WTC11 (cell line): ENCODE measurements around the gene PAWR. TPM values are rescaled to one million over a fixed set of nuclear protein-coding genes. Genes with fewer than 3 reads are reported as not detected.

Experiments
- ATAC-seq: fragments of 200-7000 bp; cut with Tn5 transposase; 2 replicates; pipeline ENCODE4 v1.10.0; 2021; ENCODE audit warnings: mild to moderate bottlenecking, moderate library complexity
- CTCF ChIA-PET: fragments of 300-600 bp; sonication (Branson Sonifier 250); formaldehyde crosslinking; loops from one replicate; lab custom pipeline; 2021; ENCODE audit warnings: antibody characterized with exemption; lab: Charles Lee
- POLR2A ChIA-PET: fragments of 350-600 bp; sonication (Branson Sonifier 250); formaldehyde crosslinking; loops from one replicate; lab custom pipeline; 2021; ENCODE audit warnings: antibody characterized with exemption; lab: Charles Lee
- DNase-seq: peaks from one replicate; pipeline ENCODE4 v3.0.0; 2021; ENCODE audit warnings: low spot score
- H3K27ac Mint-ChIP-seq: 2 replicates; pipeline ENCODE4 v1.8.0; 2021; ENCODE audit warnings: mixed read lengths
- H3K27me3 Mint-ChIP-seq: 2 replicates; pipeline ENCODE4 v1.8.0; 2021; ENCODE audit warnings: low read depth, mild to moderate bottlenecking, moderate library complexity, mixed read lengths
- H3K36me3 Mint-ChIP-seq: 2 replicates; pipeline ENCODE4 v1.8.0; 2021; ENCODE audit warnings: mixed read lengths
- H3K4me1 Mint-ChIP-seq: 2 replicates; pipeline ENCODE4 v1.8.0; 2022; ENCODE audit warnings: mixed read lengths
- H3K4me3 Mint-ChIP-seq: 2 replicates; pipeline ENCODE4 v1.8.0; 2021; ENCODE audit warnings: mild to moderate bottlenecking, moderate library complexity, mixed read lengths
- H3K9me3 Mint-ChIP-seq: 2 replicates; pipeline ENCODE4 v1.8.0; 2021; ENCODE audit warnings: mixed read lengths
- ATF3 ChIP-seq: sonication (generic); formaldehyde crosslinking; conservative IDR thresholded peaks from 2 replicates; pipeline ENCODE4 v1.8.1; 2022; ENCODE audit warnings: mild to moderate bottlenecking, missing genetic modification reagents
- ELF4 ChIP-seq: sonication (generic); formaldehyde crosslinking; IDR thresholded peaks from 2 replicates; pipeline ENCODE4 v1.8.1; 2022; ENCODE audit warnings: low read depth, mild to moderate bottlenecking, moderate library complexity, missing genetic modification reagents
- JUN ChIP-seq: sonication (generic); formaldehyde crosslinking; IDR thresholded peaks from 2 replicates; pipeline ENCODE4 v1.8.0; 2023; ENCODE audit warnings: mild to moderate bottlenecking, missing genetic modification reagents
- NFE2L1 ChIP-seq: sonication (generic); formaldehyde crosslinking; IDR thresholded peaks from 2 replicates; pipeline ENCODE4 v1.8.1; 2023; ENCODE audit warnings: missing genetic modification reagents
- NFYB ChIP-seq: sonication (generic); formaldehyde crosslinking; conservative IDR thresholded peaks from 2 replicates; pipeline ENCODE4 v1.8.0; 2022; ENCODE audit warnings: low read depth, missing genetic modification reagents
- NR2C2 ChIP-seq: sonication (generic); formaldehyde crosslinking; IDR thresholded peaks from 2 replicates; pipeline ENCODE4 v1.8.0; 2022; ENCODE audit warnings: mild to moderate bottlenecking, missing genetic modification reagents
- SMAD3 ChIP-seq: sonication (generic); formaldehyde crosslinking; IDR thresholded peaks from 2 replicates; pipeline ENCODE4 v1.8.0; 2022; ENCODE audit warnings: missing genetic modification reagents, mild to moderate bottlenecking, borderline replicate concordance
- ZNF121 ChIP-seq: sonication (generic); formaldehyde crosslinking; IDR thresholded peaks from 2 replicates; pipeline ENCODE4 v1.8.0; 2023; ENCODE audit warnings: missing genetic modification reagents
- ZNF317 ChIP-seq: sonication (generic); formaldehyde crosslinking; IDR thresholded peaks from 2 replicates; pipeline ENCODE4 v1.8.1; 2023; ENCODE audit warnings: low read depth, mild to moderate bottlenecking, moderate library complexity, missing genetic modification reagents, borderline replicate concordance
- ZSCAN18 ChIP-seq: fragments of 250-450 bp; sonication (Bioruptor Pico); IDR thresholded peaks from 2 replicates; pipeline ENCODE4 v2.1.2; 2022; ENCODE audit warnings: mild to moderate bottlenecking, moderate library complexity
- total RNA-seq: library from RNA; stranded (reverse); gene quantifications from 3 replicates; pipeline ENCODE4 v1.2.3, GENCODE V29; 2021
- TF ChIP-seq, protein P1 (sequence below): sonication (generic); formaldehyde crosslinking; IDR thresholded peaks from 2 replicates; pipeline ENCODE4 v1.8.1; 2023; ENCODE audit warnings: mild to moderate bottlenecking, missing genetic modification reagents
- TF ChIP-seq, protein P2 (sequence below): fragments of 250-450 bp; sonication (Bioruptor Pico); IDR thresholded peaks from 2 replicates; pipeline ENCODE4 v1.9.0; 2021; ENCODE audit warnings: mild to moderate bottlenecking, borderline replicate concordance
- TF ChIP-seq, protein P3 (sequence below): sonication (generic); formaldehyde crosslinking; IDR thresholded peaks from 2 replicates; pipeline ENCODE4 v1.8.1; 2023; ENCODE audit warnings: mild to moderate bottlenecking, missing genetic modification reagents, moderate library complexity
- TF ChIP-seq, protein P4 (sequence below): sonication (generic); formaldehyde crosslinking; IDR thresholded peaks from 2 replicates; pipeline ENCODE4 v1.8.1; 2023; ENCODE audit warnings: mild to moderate bottlenecking, missing genetic modification reagents, borderline replicate concordance
- TF ChIP-seq, protein P5 (sequence below): sonication (generic); formaldehyde crosslinking; IDR thresholded peaks from 2 replicates; pipeline ENCODE4 v1.8.0; 2022; ENCODE audit warnings: mild to moderate bottlenecking, missing genetic modification reagents
- TF ChIP-seq, protein P6 (sequence below): fragments of 250-450 bp; sonication (Bioruptor Pico); IDR thresholded peaks from 2 replicates; pipeline ENCODE4 v1.9.0; 2021; ENCODE audit warnings: moderate library complexity, mild to moderate bottlenecking, inconsistent platforms, borderline replicate concordance

PAWR gene
- total RNA-seq, 1 experiment from 2014 or later, result 397 TPM

DNA sequence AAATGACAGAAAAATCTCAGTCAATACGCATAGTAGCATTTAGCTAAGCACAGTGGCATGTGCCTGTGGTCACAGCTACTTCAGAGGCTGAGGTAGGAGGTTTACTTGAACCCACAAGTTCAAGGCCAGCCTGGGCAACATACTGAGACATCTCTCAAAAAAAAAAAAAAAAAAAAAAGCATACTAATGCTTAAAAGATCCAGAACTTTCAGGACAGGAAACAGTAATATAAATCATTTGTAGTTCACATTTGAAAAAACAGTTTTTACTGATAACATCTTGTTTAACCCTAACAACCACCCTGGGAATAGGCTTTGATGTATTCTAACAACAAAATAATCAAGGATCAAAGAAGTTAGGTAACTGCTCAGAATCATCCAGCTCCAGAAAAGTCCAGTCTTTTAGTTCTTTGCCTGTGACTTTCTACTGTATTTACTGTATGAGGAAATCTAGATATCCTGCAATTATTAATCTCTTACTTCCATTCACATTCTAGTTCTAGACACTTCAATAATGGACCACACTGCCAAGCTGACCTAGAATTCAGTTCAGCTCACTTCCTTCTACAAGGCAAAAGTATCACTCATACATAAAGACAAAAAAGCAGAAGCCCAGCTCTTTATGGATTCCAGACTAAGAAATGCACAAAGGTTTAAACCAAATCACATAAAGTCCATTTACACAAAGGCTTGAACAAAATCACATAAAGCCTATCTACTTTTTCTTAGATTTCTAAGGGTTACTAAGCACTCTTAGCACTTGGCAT is 28.5 kb downstream of the PAWR start (continued):
- TF ChIP-seq, protein P1, sequence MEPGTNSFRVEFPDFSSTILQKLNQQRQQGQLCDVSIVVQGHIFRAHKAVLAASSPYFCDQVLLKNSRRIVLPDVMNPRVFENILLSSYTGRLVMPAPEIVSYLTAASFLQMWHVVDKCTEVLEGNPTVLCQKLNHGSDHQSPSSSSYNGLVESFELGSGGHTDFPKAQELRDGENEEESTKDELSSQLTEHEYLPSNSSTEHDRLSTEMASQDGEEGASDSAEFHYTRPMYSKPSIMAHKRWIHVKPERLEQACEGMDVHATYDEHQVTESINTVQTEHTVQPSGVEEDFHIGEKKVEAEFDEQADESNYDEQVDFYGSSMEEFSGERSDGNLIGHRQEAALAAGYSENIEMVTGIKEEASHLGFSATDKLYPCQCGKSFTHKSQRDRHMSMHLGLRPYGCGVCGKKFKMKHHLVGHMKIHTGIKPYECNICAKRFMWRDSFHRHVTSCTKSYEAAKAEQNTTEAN (CRISPR knock-in tag), result no peak

DNA sequence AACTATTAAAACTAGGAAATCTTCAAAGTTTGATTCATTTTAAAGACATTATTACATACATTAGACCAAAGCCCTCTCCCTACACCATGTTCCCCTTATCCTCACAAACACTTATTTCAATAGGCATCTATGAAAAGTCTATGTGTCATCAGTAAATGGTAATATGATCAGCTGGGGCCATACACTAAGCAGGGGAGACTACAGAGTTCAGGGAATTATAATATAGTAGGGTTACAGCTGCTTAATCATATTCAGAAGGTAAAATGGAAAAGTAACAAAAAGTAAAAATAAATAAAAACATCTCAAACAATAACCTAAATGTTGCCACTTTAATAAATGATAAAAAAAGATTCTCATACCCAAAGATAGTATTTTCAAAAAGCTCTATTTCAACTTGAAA is 29.1 kb downstream of the PAWR start:
- CTCF ChIA-PET, result no interaction called here
- H3K4me3 Mint-ChIP-seq, result no peak overlapping the region
- ATAC-seq, result no peak
- TF ChIP-seq, protein P2, sequence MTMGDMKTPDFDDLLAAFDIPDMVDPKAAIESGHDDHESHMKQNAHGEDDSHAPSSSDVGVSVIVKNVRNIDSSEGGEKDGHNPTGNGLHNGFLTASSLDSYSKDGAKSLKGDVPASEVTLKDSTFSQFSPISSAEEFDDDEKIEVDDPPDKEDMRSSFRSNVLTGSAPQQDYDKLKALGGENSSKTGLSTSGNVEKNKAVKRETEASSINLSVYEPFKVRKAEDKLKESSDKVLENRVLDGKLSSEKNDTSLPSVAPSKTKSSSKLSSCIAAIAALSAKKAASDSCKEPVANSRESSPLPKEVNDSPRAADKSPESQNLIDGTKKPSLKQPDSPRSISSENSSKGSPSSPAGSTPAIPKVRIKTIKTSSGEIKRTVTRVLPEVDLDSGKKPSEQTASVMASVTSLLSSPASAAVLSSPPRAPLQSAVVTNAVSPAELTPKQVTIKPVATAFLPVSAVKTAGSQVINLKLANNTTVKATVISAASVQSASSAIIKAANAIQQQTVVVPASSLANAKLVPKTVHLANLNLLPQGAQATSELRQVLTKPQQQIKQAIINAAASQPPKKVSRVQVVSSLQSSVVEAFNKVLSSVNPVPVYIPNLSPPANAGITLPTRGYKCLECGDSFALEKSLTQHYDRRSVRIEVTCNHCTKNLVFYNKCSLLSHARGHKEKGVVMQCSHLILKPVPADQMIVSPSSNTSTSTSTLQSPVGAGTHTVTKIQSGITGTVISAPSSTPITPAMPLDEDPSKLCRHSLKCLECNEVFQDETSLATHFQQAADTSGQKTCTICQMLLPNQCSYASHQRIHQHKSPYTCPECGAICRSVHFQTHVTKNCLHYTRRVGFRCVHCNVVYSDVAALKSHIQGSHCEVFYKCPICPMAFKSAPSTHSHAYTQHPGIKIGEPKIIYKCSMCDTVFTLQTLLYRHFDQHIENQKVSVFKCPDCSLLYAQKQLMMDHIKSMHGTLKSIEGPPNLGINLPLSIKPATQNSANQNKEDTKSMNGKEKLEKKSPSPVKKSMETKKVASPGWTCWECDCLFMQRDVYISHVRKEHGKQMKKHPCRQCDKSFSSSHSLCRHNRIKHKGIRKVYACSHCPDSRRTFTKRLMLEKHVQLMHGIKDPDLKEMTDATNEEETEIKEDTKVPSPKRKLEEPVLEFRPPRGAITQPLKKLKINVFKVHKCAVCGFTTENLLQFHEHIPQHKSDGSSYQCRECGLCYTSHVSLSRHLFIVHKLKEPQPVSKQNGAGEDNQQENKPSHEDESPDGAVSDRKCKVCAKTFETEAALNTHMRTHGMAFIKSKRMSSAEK (CRISPR knock-in tag), result no peak
- no peak for TF ChIP-seq NFYB (CRISPR knock-in tag)
- TF ChIP-seq, protein P1 (CRISPR knock-in tag), result no peak
- TF ChIP-seq, protein P3, sequence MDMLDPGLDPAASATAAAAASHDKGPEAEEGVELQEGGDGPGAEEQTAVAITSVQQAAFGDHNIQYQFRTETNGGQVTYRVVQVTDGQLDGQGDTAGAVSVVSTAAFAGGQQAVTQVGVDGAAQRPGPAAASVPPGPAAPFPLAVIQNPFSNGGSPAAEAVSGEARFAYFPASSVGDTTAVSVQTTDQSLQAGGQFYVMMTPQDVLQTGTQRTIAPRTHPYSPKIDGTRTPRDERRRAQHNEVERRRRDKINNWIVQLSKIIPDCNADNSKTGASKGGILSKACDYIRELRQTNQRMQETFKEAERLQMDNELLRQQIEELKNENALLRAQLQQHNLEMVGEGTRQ (CRISPR knock-in tag), result no peak
- TF ChIP-seq JUN, result no peak
- TF ChIP-seq ELF4 (CRISPR knock-in tag), result no peak
- TF ChIP-seq ATF3, result no peak
- TF ChIP-seq SMAD3 (CRISPR knock-in tag), result no peak
- TF ChIP-seq, all 79 proteins: peak for 0
- H3K9me3 Mint-ChIP-seq, result peaks cover 15% of the 10 kb centered on the region
- POLR2A ChIA-PET, result no interaction called here
- H3K27ac Mint-ChIP-seq, result no peak overlapping the region
- peaks cover 36% of the 10 kb centered on the region for H3K36me3 Mint-ChIP-seq
- H3K4me1 Mint-ChIP-seq, result peaks cover 45% of the 10 kb centered on the region
- no peaks in the 10 kb centered on the region for H3K27me3 Mint-ChIP-seq
- no peak for DNase-seq

- no peak overlapping the region for H3K4me3 Mint-ChIP-seq
- CTCF ChIA-PET, result no interaction called here
- POLR2A ChIA-PET, result no interaction called here
- H3K36me3 Mint-ChIP-seq, result peaks cover 23% of the 10 kb centered on the region
- peaks cover 11% of the 10 kb centered on the region for H3K9me3 Mint-ChIP-seq
- no peak for DNase-seq
- H3K4me1 Mint-ChIP-seq, result peaks cover 58% of the 10 kb centered on the region
- H3K27ac Mint-ChIP-seq, result peak overlapping the region; percentile 83
- no peak for ATAC-seq
- H3K27me3 Mint-ChIP-seq, result no peaks in the 10 kb centered on the region
- no peak for TF ChIP-seq NFE2L1
- TF ChIP-seq ZSCAN18 (CRISPR knock-in tag), result no peak
- TF ChIP-seq, protein P4, sequence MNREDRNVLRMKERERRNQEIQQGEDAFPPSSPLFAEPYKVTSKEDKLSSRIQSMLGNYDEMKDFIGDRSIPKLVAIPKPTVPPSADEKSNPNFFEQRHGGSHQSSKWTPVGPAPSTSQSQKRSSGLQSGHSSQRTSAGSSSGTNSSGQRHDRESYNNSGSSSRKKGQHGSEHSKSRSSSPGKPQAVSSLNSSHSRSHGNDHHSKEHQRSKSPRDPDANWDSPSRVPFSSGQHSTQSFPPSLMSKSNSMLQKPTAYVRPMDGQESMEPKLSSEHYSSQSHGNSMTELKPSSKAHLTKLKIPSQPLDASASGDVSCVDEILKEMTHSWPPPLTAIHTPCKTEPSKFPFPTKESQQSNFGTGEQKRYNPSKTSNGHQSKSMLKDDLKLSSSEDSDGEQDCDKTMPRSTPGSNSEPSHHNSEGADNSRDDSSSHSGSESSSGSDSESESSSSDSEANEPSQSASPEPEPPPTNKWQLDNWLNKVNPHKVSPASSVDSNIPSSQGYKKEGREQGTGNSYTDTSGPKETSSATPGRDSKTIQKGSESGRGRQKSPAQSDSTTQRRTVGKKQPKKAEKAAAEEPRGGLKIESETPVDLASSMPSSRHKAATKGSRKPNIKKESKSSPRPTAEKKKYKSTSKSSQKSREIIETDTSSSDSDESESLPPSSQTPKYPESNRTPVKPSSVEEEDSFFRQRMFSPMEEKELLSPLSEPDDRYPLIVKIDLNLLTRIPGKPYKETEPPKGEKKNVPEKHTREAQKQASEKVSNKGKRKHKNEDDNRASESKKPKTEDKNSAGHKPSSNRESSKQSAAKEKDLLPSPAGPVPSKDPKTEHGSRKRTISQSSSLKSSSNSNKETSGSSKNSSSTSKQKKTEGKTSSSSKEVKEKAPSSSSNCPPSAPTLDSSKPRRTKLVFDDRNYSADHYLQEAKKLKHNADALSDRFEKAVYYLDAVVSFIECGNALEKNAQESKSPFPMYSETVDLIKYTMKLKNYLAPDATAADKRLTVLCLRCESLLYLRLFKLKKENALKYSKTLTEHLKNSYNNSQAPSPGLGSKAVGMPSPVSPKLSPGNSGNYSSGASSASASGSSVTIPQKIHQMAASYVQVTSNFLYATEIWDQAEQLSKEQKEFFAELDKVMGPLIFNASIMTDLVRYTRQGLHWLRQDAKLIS (CRISPR knock-in tag), result no peak
- TF ChIP-seq, protein P5, sequence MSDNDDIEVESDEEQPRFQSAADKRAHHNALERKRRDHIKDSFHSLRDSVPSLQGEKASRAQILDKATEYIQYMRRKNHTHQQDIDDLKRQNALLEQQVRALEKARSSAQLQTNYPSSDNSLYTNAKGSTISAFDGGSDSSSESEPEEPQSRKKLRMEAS (CRISPR knock-in tag), result no peak
- TF ChIP-seq ELF4 (CRISPR knock-in tag), result no peak
- TF ChIP-seq, protein P6, sequence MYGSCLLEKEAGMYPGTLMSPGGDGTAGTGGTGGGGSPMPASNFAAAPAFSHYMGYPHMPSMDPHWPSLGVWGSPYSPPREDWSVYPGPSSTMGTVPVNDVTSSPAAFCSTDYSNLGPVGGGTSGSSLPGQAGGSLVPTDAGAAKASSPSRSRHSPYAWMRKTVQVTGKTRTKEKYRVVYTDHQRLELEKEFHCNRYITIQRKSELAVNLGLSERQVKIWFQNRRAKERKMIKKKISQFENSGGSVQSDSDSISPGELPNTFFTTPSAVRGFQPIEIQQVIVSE (CRISPR knock-in tag), result no peak
- TF ChIP-seq ZNF121, result no peak
- TF ChIP-seq ZNF317 (CRISPR knock-in tag), result no peak
- no peak for TF ChIP-seq NR2C2 (CRISPR knock-in tag)
Observed at GRCh38 chr12:79659961-79660431, 30.8 kb downstream of the PAWR start.
